CD4-positive, alpha-beta T cell (primary cell): ENCODE measurements around the gene HPS1. TPM values are rescaled to one million over a fixed set of nuclear protein-coding genes. Genes with fewer than 3 reads are reported as not detected.

ENCODE experiments used
- ATAC-seq: fragments of 200-7000 bp; cut with Tn5 transposase; one replicate; pipeline ENCODE4 v1.10.0; 2022; ENCODE audit warnings: mild to moderate bottlenecking; ENCODE audit not compliant: poor library complexity
- CTCF ChIA-PET: fragments of 350-600 bp; sonication (Branson Sonifier 250); formaldehyde crosslinking; loops from one replicate; lab custom pipeline; 2021; ENCODE audit warnings: antibody characterized with exemption, inconsistent platforms; lab: Charles Lee
- POLR2A ChIA-PET: fragments of 350-600 bp; sonication (Branson Sonifier 250); formaldehyde crosslinking; loops from one replicate; lab custom pipeline; 2021; ENCODE audit warnings: antibody characterized with exemption, inconsistent platforms; lab: Charles Lee
- DNase-seq, 14 experiments: peaks; one replicate each; pipeline ENCODE4 v3.0.0-alpha.2; 2013 to 2020; ENCODE audit warnings: mixed read lengths in 2 of 14
- H3K27ac ChIP-seq, 2 donors: one replicate each; pipeline versions ENCODE4 v1.5.1 to v1.7.0; 2013; ENCODE audit warnings: low read length in 2 of 2, low read depth in 1 of 2, mild to moderate bottlenecking in 1 of 2
- H3K27me3 ChIP-seq, 2 experiments: 1 replicate in 1 of 2; 2 replicates in 1 of 2; pipeline versions ENCODE4 v1.6.1 to v1.7.0; 2013; ENCODE audit warnings: low read length in 2 of 2, control low read depth in 1 of 2, mild to moderate bottlenecking in 1 of 2, moderate library complexity in 1 of 2; ENCODE audit not compliant: insufficient read depth in 2 of 2, control insufficient read depth in 1 of 2
- H3K36me3 ChIP-seq: one replicate; pipeline ENCODE4 v1.6.1; 2013; ENCODE audit warnings: low read length, control low read depth; ENCODE audit not compliant: insufficient read depth
- H3K4me1 ChIP-seq: one replicate; pipeline ENCODE4 v1.6.1; 2013; ENCODE audit warnings: low read length, control low read depth; ENCODE audit not compliant: insufficient read depth
- H3K4me3 ChIP-seq: one replicate; pipeline ENCODE4 v1.5.1; 2013; ENCODE audit warnings: mild to moderate bottlenecking, low read length, moderate library complexity
- H3K9me3 ChIP-seq, 2 experiments: 1 replicate in 1 of 2; 2 replicates in 1 of 2; pipeline versions ENCODE4 v1.6.1 to v1.7.0; 2013; ENCODE audit warnings: low read length in 2 of 2, mild to moderate bottlenecking in 2 of 2, control low read depth in 1 of 2, moderate library complexity in 1 of 2; ENCODE audit not compliant: control insufficient read depth in 1 of 2, insufficient read depth in 1 of 2
- H3K27ac Mint-ChIP-seq: one replicate; pipeline ENCODE4 v1.8.0; 2020; ENCODE audit warnings: mixed read lengths
- H3K27me3 Mint-ChIP-seq: one replicate; pipeline ENCODE4 v1.8.0; 2021; ENCODE audit warnings: mixed read lengths
- H3K36me3 Mint-ChIP-seq: one replicate; pipeline ENCODE4 v1.8.0; 2021; ENCODE audit warnings: low read depth, mixed read lengths
- H3K4me1 Mint-ChIP-seq: one replicate; pipeline ENCODE4 v1.8.0; 2021; ENCODE audit warnings: low read depth, mixed read lengths
- H3K4me3 Mint-ChIP-seq: one replicate; pipeline ENCODE4 v1.8.0; 2020; ENCODE audit warnings: mild to moderate bottlenecking, mixed read lengths
- H3K9me3 Mint-ChIP-seq: one replicate; pipeline ENCODE4 v1.8.0; 2020; ENCODE audit warnings: mixed read lengths
- intact Hi-C, 2 experiments: fragments of 100-400 bp; cut with DNase I in 1 of 2; cut with micrococcal nuclease in 1 of 2; formaldehyde crosslinking; loops; one replicate each; pipeline versions ENCODE4 v1.15.1 to v1.9.0; 2023 to 2025; cut with DNase I, micrococcal nuclease
- total RNA-seq, 174 experiments: library from RNA in 2 of 174; stranded (reverse) in 2 of 174; gene quantifications; one replicate each; pipeline ENCODE4 v1.2.3 and lab custom pipeline; 2021 to 2026
- TF ChIP-seq, protein P1 (sequence below): fragments of 200-600 bp; IDR thresholded peaks from one replicate; pipeline ENCODE4 v1.8.0; 2022; ENCODE audit warnings: antibody characterized with exemption, mild to moderate bottlenecking

HPS1 gene
- total RNA-seq, 2 experiments from 2014 or later, result 49.8 to 50.5 TPM

DNA sequence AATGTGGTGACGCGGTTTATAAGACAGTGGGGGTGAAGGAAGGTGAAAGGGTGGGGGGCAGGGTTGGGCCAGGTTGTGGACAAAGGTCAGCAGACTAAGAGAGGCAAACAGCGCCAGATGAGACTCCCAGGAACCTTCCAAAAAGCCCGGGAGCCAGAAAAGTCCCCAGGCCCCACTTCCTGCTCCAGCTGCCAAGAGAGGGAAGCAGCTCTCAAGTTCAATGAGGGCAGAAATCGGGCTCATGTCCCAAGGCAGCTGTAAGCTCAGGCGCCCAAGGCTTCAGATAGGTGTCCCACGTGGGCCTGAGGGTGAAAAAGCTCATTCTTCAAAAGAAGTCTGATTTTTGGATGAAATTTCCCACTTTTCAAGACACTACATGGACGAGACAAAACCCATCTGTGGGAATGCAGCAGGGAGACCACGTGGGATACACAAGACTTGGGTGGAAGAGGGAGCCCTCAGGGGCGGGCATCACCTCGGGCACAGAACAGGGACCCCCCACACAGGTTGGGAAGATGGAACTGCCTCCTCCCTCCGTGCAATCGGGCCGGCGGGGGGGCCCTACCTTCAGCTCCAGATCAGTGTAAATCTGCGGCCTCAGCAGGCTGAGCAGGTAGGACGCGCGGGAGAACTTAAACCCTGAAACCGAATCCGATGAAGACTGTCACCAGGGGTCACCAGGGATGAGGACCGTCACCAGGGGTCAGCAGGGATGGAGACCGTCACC is 39.6 kb downstream of the HPS1 start:
- CTCF ChIA-PET, result no interaction called here

DNA sequence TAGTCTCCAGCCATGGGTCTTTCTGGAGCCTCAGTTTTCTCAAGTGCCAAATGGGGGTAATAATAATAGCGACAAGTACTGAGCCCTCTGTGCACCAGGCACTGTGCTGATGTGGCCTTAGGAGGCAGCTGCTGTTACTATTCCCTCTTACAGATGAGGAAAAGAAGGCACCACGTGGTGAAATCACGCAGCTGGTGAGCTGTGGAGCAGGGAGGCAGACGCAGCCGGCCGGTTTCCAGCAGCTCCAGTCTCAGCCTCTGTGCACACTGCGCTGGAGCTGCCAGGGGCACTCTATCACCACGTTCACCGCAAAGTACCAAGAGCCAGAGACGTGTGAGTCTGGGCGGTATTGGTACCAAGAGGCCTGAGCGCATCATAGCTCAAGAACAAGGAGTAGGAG is 41.3 kb downstream of the HPS1 start:
- DNase-seq, result peak in 1 of 14 experiments; percentile 2
- Histone ChIP-seq H3K4me1 (no peaks in the 10 kb centered on the region), H3K27ac (no peak overlapping the region), H3K4me3 (no peak overlapping the region), H3K27me3 (no peaks in the 10 kb centered on the region), H3K36me3 (no peaks in the 10 kb centered on the region), H3K9me3 (peaks cover 0 to 3% of the 10 kb centered on the region in 2 experiments)
- H3K4me3 Mint-ChIP-seq, result no peak overlapping the region
- intact Hi-C loops, result no loop called here
- H3K27me3 Mint-ChIP-seq, result no peaks in the 10 kb centered on the region
- H3K9me3 Mint-ChIP-seq, result no peaks in the 10 kb centered on the region
- POLR2A ChIA-PET, result interaction anchor here (1.3 kb wide), 1 partner anchor 10 kb away, joined by 3 read pairs; the partner anchor contains the start of gene PYROXD2
- no peak overlapping the region for H3K27ac Mint-ChIP-seq
- CTCF ChIA-PET, result no interaction called here
- no peak for ATAC-seq
- TF ChIP-seq, protein P1, sequence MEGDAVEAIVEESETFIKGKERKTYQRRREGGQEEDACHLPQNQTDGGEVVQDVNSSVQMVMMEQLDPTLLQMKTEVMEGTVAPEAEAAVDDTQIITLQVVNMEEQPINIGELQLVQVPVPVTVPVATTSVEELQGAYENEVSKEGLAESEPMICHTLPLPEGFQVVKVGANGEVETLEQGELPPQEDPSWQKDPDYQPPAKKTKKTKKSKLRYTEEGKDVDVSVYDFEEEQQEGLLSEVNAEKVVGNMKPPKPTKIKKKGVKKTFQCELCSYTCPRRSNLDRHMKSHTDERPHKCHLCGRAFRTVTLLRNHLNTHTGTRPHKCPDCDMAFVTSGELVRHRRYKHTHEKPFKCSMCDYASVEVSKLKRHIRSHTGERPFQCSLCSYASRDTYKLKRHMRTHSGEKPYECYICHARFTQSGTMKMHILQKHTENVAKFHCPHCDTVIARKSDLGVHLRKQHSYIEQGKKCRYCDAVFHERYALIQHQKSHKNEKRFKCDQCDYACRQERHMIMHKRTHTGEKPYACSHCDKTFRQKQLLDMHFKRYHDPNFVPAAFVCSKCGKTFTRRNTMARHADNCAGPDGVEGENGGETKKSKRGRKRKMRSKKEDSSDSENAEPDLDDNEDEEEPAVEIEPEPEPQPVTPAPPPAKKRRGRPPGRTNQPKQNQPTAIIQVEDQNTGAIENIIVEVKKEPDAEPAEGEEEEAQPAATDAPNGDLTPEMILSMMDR, result no peak
- H3K4me1 Mint-ChIP-seq, result no peaks in the 10 kb centered on the region
- H3K36me3 Mint-ChIP-seq, result peaks cover 19% of the 10 kb centered on the region

More for the DNA sequence above, 39.6 kb downstream of the HPS1 start:
- Histone ChIP-seq H3K27ac (no peak overlapping the region), H3K9me3 (peaks cover 0 to 3% of the 10 kb centered on the region in 2 experiments), H3K4me1 (no peaks in the 10 kb centered on the region), H3K27me3 (no peaks in the 10 kb centered on the region), H3K36me3 (no peaks in the 10 kb centered on the region), H3K4me3 (no peak overlapping the region)
- intact Hi-C loops, result no loop called here
- Mint-ChIP-seq H3K9me3 (no peaks in the 10 kb centered on the region), H3K36me3 (peaks cover 19% of the 10 kb centered on the region), H3K4me3 (no peak overlapping the region), H3K27me3 (no peaks in the 10 kb centered on the region), H3K4me1 (no peaks in the 10 kb centered on the region), H3K27ac (no peak overlapping the region)
- TF ChIP-seq, protein P1, result no peak
- ATAC-seq, result no peak
- POLR2A ChIA-PET, result no interaction called here
- no peak for DNase-seq

DNA sequence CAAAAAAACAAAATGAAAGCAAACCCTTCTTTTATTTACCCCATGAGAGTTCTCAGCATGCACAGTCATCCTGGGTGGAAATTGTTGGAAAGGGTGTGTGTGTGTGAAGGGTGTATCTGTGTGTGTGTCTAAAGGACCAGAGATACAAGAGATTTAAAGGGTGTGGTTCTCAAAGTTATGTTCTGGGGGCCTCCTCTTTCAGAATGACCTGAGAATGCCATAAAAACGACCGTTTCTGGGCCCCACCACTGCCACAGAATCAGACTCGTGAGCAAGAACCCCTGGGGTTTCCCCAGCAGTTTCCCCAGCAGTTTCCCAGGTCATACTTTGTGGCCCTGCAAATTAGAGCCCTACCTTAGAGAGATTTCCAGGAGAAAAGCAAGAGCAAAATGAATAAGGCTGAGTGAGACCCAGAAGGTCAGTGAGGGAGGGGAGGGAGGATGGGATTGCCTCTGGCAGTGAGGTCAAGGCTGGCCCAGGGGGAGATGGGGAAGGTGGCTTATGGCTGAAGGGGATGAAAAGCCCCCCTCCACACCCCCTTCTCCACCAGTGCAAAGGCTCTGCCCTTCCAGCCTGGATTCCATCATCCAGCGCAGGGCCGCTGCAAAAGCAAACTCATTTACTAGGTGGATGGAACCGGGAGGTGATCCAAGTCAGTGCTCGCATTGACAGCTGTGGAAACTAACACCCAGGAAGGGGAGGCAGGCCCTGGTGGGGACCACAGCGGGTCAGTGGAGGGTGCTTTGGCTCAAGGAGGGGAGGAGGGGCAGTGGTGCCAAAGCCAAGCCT is 42.0 kb downstream of the HPS1 start:
- Histone ChIP-seq H3K4me1 (no peaks in the 10 kb centered on the region), H3K36me3 (no peaks in the 10 kb centered on the region), H3K4me3 (no peak overlapping the region), H3K27ac (no peak overlapping the region), H3K27me3 (no peaks in the 10 kb centered on the region), H3K9me3 (peaks cover 0 to 3% of the 10 kb centered on the region in 2 experiments)
- DNase-seq (no peak), ATAC-seq (no peak)
- ChIA-PET CTCF (no interaction called here), POLR2A (interaction anchor here (1.3 kb wide), 1 partner anchor 10 kb away, joined by 3 read pairs; the partner anchor contains the start of gene PYROXD2)
- no peaks in the 10 kb centered on the region for H3K9me3 Mint-ChIP-seq
- peaks cover 19% of the 10 kb centered on the region for H3K36me3 Mint-ChIP-seq
- H3K4me1 Mint-ChIP-seq, result no peaks in the 10 kb centered on the region
- TF ChIP-seq, protein P1, result no peak
- H3K27me3 Mint-ChIP-seq, result no peaks in the 10 kb centered on the region
- H3K4me3 Mint-ChIP-seq, result no peak overlapping the region
- H3K27ac Mint-ChIP-seq, result no peak overlapping the region
- intact Hi-C loops, result no loop called here
